GM12801 (cell line): ENCODE data around the gene TMOD1.

Experiments
- TF ChIP-seq, protein P1 (sequence below): IDR thresholded peaks from one replicate; pipeline ENCODE4 v1.5.1; 2011; ENCODE audit warnings: control low read depth; ENCODE audit not compliant: insufficient read length; ENCODE audit errors: extremely low read depth

The TMOD1 gene

DNA sequence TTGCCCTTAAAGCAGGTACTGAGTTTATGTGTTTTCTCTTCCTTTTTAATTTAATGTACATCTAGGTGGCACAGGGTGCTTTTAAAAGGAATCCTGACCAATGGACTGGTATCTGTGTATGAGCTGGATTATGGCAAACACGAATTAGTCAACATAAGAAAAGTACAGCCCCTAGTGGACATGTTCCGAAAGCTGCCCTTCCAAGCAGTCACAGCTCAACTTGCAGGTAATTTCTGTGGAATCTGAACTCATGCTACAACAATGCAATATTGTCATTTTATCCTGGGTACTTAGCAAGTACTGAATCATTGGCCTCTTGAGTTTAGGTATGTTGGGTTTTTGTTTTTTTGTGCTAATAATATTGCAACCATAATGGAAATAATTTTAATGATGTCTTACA is 14.4 kb upstream of the TMOD1 start:
- TF ChIP-seq, protein P1, sequence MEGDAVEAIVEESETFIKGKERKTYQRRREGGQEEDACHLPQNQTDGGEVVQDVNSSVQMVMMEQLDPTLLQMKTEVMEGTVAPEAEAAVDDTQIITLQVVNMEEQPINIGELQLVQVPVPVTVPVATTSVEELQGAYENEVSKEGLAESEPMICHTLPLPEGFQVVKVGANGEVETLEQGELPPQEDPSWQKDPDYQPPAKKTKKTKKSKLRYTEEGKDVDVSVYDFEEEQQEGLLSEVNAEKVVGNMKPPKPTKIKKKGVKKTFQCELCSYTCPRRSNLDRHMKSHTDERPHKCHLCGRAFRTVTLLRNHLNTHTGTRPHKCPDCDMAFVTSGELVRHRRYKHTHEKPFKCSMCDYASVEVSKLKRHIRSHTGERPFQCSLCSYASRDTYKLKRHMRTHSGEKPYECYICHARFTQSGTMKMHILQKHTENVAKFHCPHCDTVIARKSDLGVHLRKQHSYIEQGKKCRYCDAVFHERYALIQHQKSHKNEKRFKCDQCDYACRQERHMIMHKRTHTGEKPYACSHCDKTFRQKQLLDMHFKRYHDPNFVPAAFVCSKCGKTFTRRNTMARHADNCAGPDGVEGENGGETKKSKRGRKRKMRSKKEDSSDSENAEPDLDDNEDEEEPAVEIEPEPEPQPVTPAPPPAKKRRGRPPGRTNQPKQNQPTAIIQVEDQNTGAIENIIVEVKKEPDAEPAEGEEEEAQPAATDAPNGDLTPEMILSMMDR: no peak

DNA sequence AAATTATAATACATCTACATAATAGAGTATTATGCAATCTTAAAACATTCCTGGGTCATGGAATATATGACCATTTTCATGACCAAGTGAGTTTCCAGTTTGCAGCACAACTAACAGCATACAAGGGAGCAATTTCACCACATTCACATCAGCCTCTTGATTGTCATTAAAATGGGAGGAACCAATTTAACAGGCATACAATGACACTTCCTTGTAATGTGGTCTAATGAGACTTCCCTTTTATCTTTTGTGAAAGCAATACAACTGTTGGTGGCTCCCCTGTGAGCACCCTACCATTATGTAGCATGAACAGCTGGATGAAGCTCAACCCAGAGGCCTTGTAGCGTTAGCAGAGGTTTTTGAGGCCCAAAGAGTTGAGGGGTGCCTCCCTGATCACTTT is 13.6 kb upstream of the TMOD1 start:
- TF ChIP-seq, protein P1: no peak

DNA sequence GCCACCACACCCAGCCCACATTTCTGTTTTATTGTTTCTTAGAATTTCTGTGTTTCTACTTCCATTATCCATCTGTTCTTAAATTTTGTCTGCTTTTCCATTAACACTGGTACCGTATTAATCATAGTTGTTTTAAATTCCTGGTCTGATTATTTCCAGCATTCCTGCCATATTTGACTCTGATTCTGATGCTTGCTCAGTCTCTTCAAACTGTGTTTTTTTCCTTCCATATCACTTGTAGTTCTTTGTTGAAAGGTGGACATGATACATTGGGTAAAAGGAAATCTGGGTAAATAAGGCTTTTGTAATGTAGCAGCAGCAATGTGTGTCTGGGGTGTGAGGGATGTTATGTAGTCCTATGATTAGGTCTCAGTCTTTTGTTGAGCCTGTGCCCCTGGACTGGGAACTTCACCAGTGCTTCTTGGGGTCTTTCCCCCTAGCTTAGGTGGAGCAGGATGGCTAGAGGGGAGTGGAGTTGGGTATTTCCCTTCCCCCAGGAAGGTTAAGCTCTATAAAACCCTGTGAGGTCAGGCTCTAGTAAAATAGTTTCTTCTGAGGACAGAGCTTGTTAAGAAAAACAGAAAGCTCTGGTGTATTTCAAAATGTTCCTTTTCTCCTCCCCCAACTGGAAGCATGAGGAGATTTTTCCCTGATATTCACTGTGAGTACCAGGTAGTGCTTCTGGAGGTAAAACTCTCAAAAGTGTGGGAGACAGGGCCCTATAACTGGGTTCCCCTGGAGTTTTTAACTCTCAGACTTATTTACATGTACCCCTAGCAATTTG is 10.1 kb upstream of the TMOD1 start:
- TF ChIP-seq, protein P1: no peak

DNA sequence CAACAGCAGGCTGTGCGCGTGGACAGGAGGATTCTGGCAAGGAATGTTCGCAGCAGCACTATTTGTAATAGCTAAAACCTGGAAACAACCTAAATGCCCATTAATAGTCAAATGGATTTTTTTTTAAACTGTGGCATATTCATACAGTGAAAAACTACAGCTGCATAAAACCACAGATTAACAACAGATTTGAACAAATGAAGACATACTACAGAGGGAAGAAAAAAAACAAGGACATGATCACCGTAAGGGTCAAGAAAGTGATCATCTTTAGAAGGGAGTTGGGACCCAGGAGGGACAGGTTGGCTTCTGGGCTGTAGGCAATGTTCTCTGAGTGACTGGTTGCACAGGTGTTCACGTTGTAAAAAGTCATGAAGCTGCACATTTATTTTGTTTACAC is 1.2 kb upstream of the TMOD1 start:
- TF ChIP-seq, protein P1: no peak

DNA sequence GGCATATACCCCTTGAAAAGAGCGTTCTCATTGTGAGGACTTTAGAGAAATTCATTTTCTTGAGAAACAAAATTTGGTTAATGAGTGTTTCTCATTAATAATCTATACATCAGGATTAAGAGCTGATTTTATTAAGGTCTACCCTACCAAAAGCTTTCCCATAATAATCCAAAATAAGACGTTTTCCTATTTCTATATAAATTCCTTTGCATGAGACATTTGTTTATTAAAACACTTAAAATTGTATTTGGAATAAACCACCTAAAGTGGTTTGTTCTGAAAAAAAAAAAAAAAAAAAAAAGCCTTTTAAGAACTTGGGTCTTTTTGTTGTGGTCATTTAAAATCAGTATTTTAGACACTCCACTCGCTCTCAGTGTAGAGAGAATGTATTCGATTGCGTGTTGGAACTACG is 695 bp upstream of the TMOD1 start:
- TF ChIP-seq, protein P1: no peak

DNA sequence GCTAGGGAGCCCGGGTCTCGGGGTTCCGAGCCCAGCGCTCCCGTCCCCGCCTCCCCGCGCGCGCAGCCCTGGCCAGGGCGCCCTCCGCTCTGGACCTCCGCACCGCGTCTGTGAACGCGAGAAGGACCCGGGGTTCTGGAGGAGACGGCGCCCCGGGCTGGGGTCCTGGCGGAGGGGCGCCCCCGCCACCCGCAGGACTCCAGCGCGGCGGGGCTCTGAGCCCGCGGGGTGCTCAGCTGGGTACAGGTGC is 431 bp downstream of the TMOD1 start:
- TF ChIP-seq, protein P1: no peak

DNA sequence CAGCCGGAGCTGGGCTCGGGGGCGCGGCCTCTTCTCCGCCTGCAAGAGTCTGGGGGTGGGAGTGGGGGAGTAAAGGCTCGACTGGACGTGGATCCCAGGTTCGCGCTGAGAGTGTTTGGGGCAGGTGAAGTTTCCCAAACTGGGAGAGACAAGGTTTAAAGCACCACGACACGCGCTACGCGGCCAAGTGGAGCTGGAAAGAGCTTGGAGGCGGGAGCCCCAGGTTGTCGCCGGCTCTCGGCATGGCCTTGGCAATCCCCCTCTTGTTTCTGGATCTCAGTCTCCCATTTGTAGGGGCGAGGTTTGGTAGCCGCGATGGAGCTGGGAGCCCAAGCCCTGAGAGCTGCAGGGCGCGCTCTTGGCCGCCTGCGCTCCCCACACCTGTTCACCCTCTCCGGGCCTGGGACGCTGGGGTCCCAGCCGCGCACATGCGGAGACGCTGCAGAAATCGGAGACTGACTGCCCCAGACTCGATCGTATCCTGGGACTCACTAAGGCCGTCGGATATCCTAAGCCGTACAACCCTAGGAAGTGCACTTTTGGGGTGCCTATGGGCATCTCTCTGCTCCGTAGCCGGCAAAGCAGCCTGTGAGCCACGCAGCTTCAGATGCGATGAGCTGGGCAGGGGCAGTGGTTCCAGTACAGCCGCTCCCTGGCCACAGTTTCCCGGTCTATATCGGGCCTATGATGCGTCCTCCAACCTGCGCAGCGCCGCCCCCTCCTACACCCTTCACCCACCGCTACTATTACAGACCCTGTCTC is 937 bp downstream of the TMOD1 start:
- TF ChIP-seq, protein P1: no peak
